ENCODE measurements around the gene APOBEC3B. TPM values are rescaled to one million over a fixed set of nuclear protein-coding genes. Genes with fewer than 3 reads are reported as not detected.
"Not testable (repeated sequence)": the region's sequence is repeated elsewhere in the genome, so short reads cannot be mapped to it uniquely, and the experiment has no call there.

APOBEC3B gene
- total RNA-seq, 2 experiments from 2014 or later = 32.8 to 82.6 TPM

GRCh38 chr22:39003165-39003638, 21.1 kb downstream of the APOBEC3B start:
- Mint-ChIP-seq H3K9me3 (ENCODE audit: low read depth) (peaks cover 1% of the 10 kb centered on the region), H3K4me3 (no peak overlapping the region), H3K4me1 (peaks cover 13% of the 10 kb centered on the region), H3K36me3 (no peaks in the 10 kb centered on the region), H3K27me3 (peaks cover 11% of the 10 kb centered on the region), H3K27ac (peak overlapping the region; percentile 73)
- DNase-seq (peak; percentile 94), ATAC-seq (peak; percentile 92)
- CTCF ChIA-PET = interaction anchor here (0.6 to 8.5 kb wide), 39 partner anchors 9 to 329 kb away, joined by 3 to 171 read pairs (median 5); partner anchors contain the start of genes APOBEC3B, APOBEC3D and CBX6

DNA sequence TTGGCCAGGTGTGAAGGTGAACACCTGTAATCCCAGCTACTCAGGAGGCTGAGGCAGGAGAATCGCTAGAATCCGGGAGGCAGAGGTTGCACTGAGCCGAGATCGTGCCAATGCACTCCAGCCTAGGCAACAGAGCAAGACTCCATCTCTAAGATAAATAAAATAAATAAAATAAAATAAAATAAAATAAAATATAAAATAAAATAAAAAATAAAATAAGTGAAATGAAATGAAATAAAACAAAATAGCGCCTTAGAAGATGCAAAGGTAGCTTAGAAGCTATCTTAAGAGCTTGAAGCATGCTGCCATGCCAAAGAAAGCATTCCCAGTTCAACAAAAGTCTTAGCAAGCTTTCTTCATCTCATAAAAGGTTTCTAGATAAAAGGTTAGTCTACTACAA, 25.0 kb downstream of the APOBEC3B start:
- H3K27me3 Mint-ChIP-seq = peaks cover 2% of the 10 kb centered on the region
- peaks cover 13% of the 10 kb centered on the region for H3K4me1 Mint-ChIP-seq
- DNase-seq (no peak), ATAC-seq (no peak)
- H3K4me3 Mint-ChIP-seq = no peak overlapping the region
- CTCF ChIA-PET = interaction anchor here (0.9 to 8.5 kb wide), 8 partner anchors 15 to 238 kb away, joined by 3 to 171 read pairs (median 4); partner anchors contain the start of gene CBX6
- no peak overlapping the region for H3K27ac Mint-ChIP-seq
- H3K36me3 Mint-ChIP-seq = no peaks in the 10 kb centered on the region
- no peaks in the 10 kb centered on the region for H3K9me3 Mint-ChIP-seq (ENCODE audit: low read depth)

- not testable (repeated sequence) for H3K4me3 Mint-ChIP-seq; H3K9me3 Mint-ChIP-seq (ENCODE audit: low read depth); H3K27me3 Mint-ChIP-seq; DNase-seq; H3K36me3 Mint-ChIP-seq; H3K27ac Mint-ChIP-seq; ATAC-seq
- H3K4me1 Mint-ChIP-seq = peaks cover 11% of the 10 kb centered on the region
- CTCF ChIA-PET = interaction anchor here (1.2 to 8.5 kb wide), 4 partner anchors 14 to 138 kb away, joined by 3 to 171 read pairs (median 8); partner anchors contain the start of gene CBX6
Observed at GRCh38 chr22:39008271-39008850, 26.2 kb downstream of the APOBEC3B start.

- Mint-ChIP-seq H3K36me3 (peaks cover 6% of the 10 kb centered on the region), H3K27ac (no peak overlapping the region), H3K9me3 (ENCODE audit: low read depth) (no peaks in the 10 kb centered on the region), H3K27me3 (no peaks in the 10 kb centered on the region), H3K4me3 (no peak overlapping the region), H3K4me1 (peaks cover 20% of the 10 kb centered on the region)
- DNase-seq (no peak), ATAC-seq (no peak)
- CTCF ChIA-PET = interaction anchor here (0.9 kb wide), 1 partner anchor 107 kb away, joined by 4 read pairs; no protein-coding TSS in a partner anchor
Observed at GRCh38 chr22:39010946-39011345, 28.8 kb downstream of the APOBEC3B start.

GRCh38 chr22:39012533-39013511, 30.7 kb downstream of the APOBEC3B start:
- Mint-ChIP-seq H3K9me3 (ENCODE audit: low read depth) (no peaks in the 10 kb centered on the region), H3K4me3 (peak overlapping the region; percentile 32), H3K27me3 (no peaks in the 10 kb centered on the region), H3K27ac (peak overlapping the region; percentile 66), H3K4me1 (peaks cover 31% of the 10 kb centered on the region), H3K36me3 (peaks cover 14% of the 10 kb centered on the region)
- CTCF ChIA-PET = interaction anchor here (1.0 to 1.3 kb wide), 7 partner anchors 9 to 304 kb away, joined by 3 to 4 read pairs (median 3); no protein-coding TSS in a partner anchor
- DNase-seq = no peak
- ATAC-seq = no peak

DNA sequence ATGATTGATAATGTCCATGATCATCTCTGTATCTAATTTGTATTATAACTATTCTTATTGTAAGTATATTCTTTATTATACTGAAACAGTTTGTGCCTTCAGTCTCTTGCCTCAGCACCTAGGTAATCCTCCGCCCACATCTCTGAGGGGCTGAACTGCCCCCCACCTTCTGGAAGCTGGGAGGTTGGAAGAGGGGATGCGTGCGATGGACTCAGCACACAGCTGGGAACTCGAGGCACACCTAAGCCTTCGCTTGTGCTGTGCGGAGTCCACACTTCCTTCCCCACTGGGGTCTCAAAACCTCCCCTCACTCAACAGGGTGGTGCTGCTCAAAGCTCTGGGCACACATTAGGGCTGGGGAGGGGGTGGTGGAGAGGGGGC, 31.4 kb downstream of the APOBEC3B start:
- H3K4me3 Mint-ChIP-seq = peak overlapping the region; percentile 87

GRCh38 chr22:39013942-39014722, 32.0 kb downstream of the APOBEC3B start, which contains the start of gene APOBEC3C:
APOBEC3C (plus strand) TSS chr22:39014257; CDS start chr22:39014363, 106 bp downstream.
- peak; percentile 95 for DNase-seq
- Mint-ChIP-seq H3K27me3 (no peaks in the 10 kb centered on the region), H3K36me3 (peaks cover 24% of the 10 kb centered on the region), H3K27ac (peak within 1 kb of the TSS; percentile 96), H3K9me3 (ENCODE audit: low read depth) (no peaks in the 10 kb centered on the region), H3K4me1 (peaks cover 37% of the 10 kb centered on the region), H3K4me3 (peak within 1 kb of the TSS; percentile 87)
- ATAC-seq = peak; percentile 97
- CTCF ChIA-PET = interaction anchor here (1.0 to 1.8 kb wide), 9 partner anchors 10 to 303 kb away, joined by 3 to 14 read pairs (median 4); no protein-coding TSS in a partner anchor

More for the DNA sequence above, 31.4 kb downstream of the APOBEC3B start:
- ATAC-seq; H3K9me3 Mint-ChIP-seq (ENCODE audit: low read depth); H3K27me3 Mint-ChIP-seq; DNase-seq: not testable (repeated sequence)
- peak overlapping the region; percentile 96 for H3K27ac Mint-ChIP-seq
- H3K4me1 Mint-ChIP-seq = peaks cover 36% of the 10 kb centered on the region
- CTCF ChIA-PET = interaction anchor here (1.0 to 1.3 kb wide), 8 partner anchors 10 to 303 kb away, joined by 3 to 4 read pairs (median 4); no protein-coding TSS in a partner anchor
- peaks cover 20% of the 10 kb centered on the region for H3K36me3 Mint-ChIP-seq

DNA sequence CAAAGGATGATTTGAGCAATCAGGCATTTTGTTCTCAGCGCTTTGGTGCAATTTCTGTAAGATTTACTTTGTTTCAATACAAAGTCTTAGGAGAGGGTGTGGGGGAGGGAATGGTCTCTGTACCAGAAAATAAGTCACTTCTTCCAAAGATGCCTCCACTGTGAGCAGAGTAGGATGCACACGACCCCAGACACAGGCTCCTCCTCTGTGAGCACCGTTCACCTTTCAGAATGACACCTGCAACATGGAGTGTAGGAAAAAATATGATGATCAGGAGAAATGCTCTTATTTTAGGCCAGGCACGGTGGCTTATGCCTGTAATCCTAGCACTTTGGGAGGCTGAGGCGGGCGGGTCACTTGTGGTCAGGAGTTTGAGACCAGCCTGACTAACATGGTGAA, 32.6 kb downstream of the APOBEC3B start:
- H3K27me3 Mint-ChIP-seq; H3K9me3 Mint-ChIP-seq (ENCODE audit: low read depth); ATAC-seq; DNase-seq: not testable (repeated sequence)
- Mint-ChIP-seq H3K36me3 (peaks cover 26% of the 10 kb centered on the region), H3K4me3 (peak overlapping the region; percentile 87), H3K4me1 (peaks cover 40% of the 10 kb centered on the region), H3K27ac (peak overlapping the region; percentile 96)
- CTCF ChIA-PET = interaction anchor here (1.2 to 1.8 kb wide), 3 partner anchors 11 to 249 kb away, joined by 4 to 14 read pairs (median 5); no protein-coding TSS in a partner anchor

- Mint-ChIP-seq H3K9me3 (ENCODE audit: low read depth) (no peaks in the 10 kb centered on the region), H3K4me3 (peak overlapping the region; percentile 48), H3K4me1 (peaks cover 49% of the 10 kb centered on the region), H3K27me3 (no peaks in the 10 kb centered on the region), H3K27ac (peak overlapping the region; percentile 36), H3K36me3 (peaks cover 30% of the 10 kb centered on the region)
- DNase-seq = no peak
- CTCF ChIA-PET = no interaction called here
- ATAC-seq = no peak
Observed at GRCh38 chr22:39016592-39016991, 34.4 kb downstream of the APOBEC3B start.

- Mint-ChIP-seq H3K27ac (peak overlapping the region; percentile 52), H3K9me3 (ENCODE audit: low read depth) (no peaks in the 10 kb centered on the region), H3K4me1 (peaks cover 56% of the 10 kb centered on the region), H3K4me3 (no peak overlapping the region), H3K27me3 (no peaks in the 10 kb centered on the region), H3K36me3 (peaks cover 38% of the 10 kb centered on the region)
- DNase-seq = no peak
- no peak for ATAC-seq
- CTCF ChIA-PET = no interaction called here
Observed at GRCh38 chr22:39017596-39018365, 35.6 kb downstream of the APOBEC3B start.

- Mint-ChIP-seq H3K36me3 (peaks cover 49% of the 10 kb centered on the region), H3K4me3 (peak overlapping the region; percentile 98), H3K4me1 (peaks cover 66% of the 10 kb centered on the region), H3K27ac (peak overlapping the region; percentile 97)
- CTCF ChIA-PET = interaction anchor here (1.5 to 1.7 kb wide), 3 partner anchors 17 to 151 kb away, joined by 4 to 5 read pairs (median 5); no protein-coding TSS in a partner anchor
- not testable (repeated sequence) for H3K27me3 Mint-ChIP-seq; H3K9me3 Mint-ChIP-seq (ENCODE audit: low read depth); DNase-seq; ATAC-seq
Observed at GRCh38 chr22:39020021-39020651, 38.0 kb downstream of the APOBEC3B start.

All from activated CD8-positive, alpha-beta memory T cell treated with anti-CD3 and anti-CD28 coated beads, Interleukin-2, amount 10 ng/mL, durations not matched to agents 7 days and 5 days (primary cell).